ENCODE results near the gene P2RY8. TPM values are rescaled to one million over a fixed set of nuclear protein-coding genes. Genes with fewer than 3 reads are reported as not detected.

Gene P2RY8, protein sequence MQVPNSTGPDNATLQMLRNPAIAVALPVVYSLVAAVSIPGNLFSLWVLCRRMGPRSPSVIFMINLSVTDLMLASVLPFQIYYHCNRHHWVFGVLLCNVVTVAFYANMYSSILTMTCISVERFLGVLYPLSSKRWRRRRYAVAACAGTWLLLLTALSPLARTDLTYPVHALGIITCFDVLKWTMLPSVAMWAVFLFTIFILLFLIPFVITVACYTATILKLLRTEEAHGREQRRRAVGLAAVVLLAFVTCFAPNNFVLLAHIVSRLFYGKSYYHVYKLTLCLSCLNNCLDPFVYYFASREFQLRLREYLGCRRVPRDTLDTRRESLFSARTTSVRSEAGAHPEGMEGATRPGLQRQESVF
- not detected in 2 replicates for total RNA-seq

DNA sequence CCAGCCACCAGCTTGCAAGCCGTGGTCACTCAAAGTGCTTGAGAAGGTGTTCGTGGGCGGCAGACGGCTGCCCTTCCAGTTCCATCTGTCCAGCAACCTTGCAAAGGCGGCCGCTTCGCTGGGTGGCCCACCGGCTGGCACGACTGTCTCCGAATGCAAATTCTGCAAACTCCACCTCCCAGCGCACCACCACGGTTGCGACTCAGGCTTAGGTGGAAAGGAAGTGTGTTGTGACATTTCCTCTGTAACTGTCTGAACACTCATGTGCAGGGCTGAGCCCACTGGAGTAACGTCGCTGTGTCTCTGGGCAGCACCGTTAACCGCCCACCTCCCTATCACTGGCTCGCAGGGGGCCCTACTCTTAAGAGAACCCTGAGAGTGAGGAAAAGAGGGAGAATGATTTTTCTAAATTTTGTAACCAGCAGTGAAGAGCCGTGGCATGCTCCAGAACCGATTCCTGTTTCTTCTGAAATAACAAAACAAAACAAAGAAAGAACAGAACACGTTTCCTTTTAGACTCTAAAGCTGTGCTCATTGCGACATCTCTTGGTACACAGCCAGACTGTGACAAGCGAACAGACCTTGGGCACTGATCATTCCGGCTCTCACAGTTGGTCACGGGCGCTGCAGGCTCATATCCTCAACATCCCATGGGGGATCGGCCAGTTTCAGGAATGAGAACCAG is at the start of gene P2RY8:
P2RY8 (minus strand) TSS at position 155 of the 685 bp plus-strand sequence. CDS start 70,627 bp downstream, outside the sequence.
- FAIRE-seq (no peak), DNase-seq (ENCODE audit: low read depth) (peak; percentile 1)

DNA sequence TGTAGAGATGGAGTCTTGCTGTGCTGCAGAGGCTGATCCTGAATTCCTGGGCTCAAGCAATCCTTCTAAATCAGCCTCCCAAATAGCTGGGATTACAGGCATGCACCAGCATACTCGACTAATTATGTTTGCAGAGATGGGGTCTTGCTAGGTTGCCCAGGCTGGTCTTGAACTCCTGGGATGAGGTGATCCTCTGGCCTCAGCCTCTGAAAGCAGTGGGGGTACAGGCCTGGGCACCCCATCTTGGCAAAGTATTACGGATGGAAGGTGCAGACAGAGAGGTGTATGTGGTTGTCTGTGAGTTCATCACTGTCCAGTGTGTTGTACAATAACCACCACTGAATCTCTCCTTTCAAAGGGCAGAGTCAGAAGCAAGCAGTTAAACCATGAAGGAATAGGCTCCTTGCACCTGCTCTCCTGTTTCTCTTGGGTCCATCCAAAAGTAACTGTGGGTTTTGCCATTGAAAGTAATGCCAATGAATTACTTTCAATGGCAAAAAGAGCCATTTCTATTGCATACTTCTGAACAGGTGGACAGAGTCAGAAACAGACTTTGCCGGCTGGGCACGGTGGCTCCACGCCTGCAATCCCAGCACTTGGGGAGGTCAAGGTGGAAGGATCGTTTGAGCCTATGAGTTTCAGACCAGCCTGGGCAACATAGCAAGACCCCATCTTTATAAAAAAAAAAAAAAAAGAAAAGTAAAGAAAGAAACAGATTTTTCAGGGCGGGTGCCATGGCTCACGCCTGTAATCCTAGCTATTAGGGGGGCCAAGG is 47.4 kb upstream of the P2RY8 start:
- FAIRE-seq (no peak), DNase-seq (ENCODE audit: low read depth) (no peak)
- no peaks in the 10 kb centered on the region for H3K27me3 ChIP-seq (ENCODE audit: control insufficient read depth, insufficient read depth, low read length)
- H3K36me3 ChIP-seq (ENCODE audit: control insufficient read depth, insufficient read depth, low read length) = no peaks in the 10 kb centered on the region
- TF ChIP-seq, protein P1, sequence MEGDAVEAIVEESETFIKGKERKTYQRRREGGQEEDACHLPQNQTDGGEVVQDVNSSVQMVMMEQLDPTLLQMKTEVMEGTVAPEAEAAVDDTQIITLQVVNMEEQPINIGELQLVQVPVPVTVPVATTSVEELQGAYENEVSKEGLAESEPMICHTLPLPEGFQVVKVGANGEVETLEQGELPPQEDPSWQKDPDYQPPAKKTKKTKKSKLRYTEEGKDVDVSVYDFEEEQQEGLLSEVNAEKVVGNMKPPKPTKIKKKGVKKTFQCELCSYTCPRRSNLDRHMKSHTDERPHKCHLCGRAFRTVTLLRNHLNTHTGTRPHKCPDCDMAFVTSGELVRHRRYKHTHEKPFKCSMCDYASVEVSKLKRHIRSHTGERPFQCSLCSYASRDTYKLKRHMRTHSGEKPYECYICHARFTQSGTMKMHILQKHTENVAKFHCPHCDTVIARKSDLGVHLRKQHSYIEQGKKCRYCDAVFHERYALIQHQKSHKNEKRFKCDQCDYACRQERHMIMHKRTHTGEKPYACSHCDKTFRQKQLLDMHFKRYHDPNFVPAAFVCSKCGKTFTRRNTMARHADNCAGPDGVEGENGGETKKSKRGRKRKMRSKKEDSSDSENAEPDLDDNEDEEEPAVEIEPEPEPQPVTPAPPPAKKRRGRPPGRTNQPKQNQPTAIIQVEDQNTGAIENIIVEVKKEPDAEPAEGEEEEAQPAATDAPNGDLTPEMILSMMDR (IDR thresholded peaks at IDR 0.05; ENCODE audit: insufficient read depth, low read length, severe bottlenecking) = no peak
- H3K4me3 ChIP-seq (ENCODE audit: low read depth, low read length) = no peak overlapping the region

More for the DNA sequence above, at the start of gene P2RY8:
- no peaks in the 10 kb centered on the region for H3K36me3 ChIP-seq (ENCODE audit: control insufficient read depth, insufficient read depth, low read length)
- TF ChIP-seq, protein P1 (IDR thresholded peaks at IDR 0.05; ENCODE audit: insufficient read depth, low read length, severe bottlenecking) = no peak
- no peak within 1 kb of the TSS for H3K4me3 ChIP-seq (ENCODE audit: low read depth, low read length)
- no peaks in the 10 kb centered on the region for H3K27me3 ChIP-seq (ENCODE audit: control insufficient read depth, insufficient read depth, low read length)

DNA sequence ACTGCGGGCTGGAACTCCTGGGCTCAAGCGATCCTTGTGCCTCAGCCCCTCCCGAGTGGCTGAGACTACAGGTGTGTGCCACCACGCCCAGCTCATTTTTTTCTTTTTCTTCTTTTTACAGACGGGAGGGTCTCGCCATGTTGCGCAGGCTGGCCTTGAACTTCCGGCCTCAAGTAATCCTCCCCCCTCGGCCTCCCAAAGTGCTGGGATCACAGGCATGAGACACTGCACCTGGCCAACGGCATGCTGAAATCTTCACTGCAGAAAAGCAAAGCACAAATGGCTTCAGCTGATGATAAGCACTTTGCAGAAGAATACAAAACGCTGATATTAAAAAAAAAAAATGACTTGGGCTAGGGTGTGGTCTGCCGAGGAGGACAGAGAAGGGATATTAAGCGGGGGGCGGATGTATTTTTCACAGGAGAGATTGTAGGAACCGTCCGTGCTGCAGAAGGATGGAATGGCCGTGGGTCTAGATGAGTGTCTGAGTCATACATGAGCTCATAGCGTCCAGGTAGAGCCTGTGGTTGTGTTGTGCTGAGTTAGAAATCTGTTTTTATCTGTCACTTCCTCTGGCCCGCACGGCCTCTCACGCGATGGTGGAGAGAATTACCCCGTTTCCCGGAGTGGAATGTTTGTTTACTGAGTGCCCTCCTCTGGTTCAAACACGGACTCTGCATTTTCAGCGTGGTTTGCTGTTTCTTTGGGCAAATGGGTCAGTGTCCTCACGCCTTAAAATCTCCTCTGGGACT is 45.9 kb upstream of the P2RY8 start:
- peak; percentile 70 for DNase-seq (ENCODE audit: low read depth)
- TF ChIP-seq, protein P1 (IDR thresholded peaks at IDR 0.05; ENCODE audit: insufficient read depth, low read length, severe bottlenecking) = no peak
- Histone ChIP-seq H3K4me3 (ENCODE audit: low read depth, low read length) (no peak overlapping the region), H3K36me3 (ENCODE audit: control insufficient read depth, insufficient read depth, low read length) (no peaks in the 10 kb centered on the region), H3K27me3 (ENCODE audit: control insufficient read depth, insufficient read depth, low read length) (no peaks in the 10 kb centered on the region)
- no peak for FAIRE-seq

DNA sequence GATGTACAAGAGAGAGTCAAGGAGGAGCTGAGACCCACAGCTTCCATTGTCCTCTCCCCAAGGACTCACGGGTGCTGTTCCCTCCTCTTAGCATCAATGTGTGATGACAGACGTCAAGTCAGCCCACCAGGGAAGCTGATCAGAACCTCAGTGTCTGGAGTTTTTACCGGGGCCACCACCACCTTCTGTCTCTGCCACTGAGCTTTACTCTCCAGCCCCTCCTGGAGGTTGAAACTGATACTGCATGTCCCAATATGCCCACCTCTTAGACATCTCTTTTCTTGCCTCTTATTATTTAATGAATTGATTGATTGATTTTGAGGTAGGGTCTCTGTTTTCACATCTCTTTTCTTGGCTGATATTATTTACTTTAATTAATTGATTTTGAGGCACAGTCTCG is 44.1 kb upstream of the P2RY8 start:
- Histone ChIP-seq H3K4me3 (ENCODE audit: low read depth, low read length) (no peak overlapping the region), H3K27me3 (ENCODE audit: control insufficient read depth, insufficient read depth, low read length) (no peaks in the 10 kb centered on the region), H3K36me3 (ENCODE audit: control insufficient read depth, insufficient read depth, low read length) (no peaks in the 10 kb centered on the region)
- TF ChIP-seq, protein P1 (IDR thresholded peaks at IDR 0.05; ENCODE audit: insufficient read depth, low read length, severe bottlenecking) = peak; percentile 50
- DNase-seq (ENCODE audit: low read depth) (peak; percentile 12), FAIRE-seq (no peak)

DNA sequence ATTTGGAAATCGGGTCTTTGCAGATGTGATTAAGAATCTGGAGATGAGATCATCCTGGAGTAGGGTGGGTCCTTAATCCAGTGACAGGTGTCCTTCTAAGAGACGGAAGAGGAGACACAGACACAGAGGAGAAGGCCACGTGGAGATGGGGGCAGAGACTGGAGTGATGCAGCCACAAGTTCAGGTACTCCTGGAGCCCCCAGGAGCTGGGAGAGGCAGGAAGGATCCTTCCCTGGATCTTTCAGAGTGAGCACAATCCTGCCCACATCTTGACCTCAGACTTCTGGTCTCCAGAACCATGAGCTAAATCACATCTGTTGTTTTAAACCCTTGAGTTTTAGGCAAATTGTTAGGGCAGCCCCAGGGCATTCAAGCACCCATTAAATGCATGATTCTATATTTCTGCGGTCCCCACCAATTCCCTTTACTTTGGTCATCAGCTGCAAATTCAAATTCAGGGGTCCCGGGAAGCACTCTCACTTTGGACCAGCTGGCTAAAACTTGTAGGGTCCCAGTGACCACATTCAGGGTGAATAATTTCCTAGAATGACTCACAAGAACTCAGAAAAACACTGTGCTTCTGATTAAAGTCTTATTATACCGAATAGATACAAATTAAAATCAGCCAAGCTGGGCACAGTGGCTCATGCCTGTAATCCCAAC is 41.7 kb upstream of the P2RY8 start:
- no peak for DNase-seq (ENCODE audit: low read depth)
- no peak for FAIRE-seq
- TF ChIP-seq, protein P1 (IDR thresholded peaks at IDR 0.05; ENCODE audit: insufficient read depth, low read length, severe bottlenecking) = no peak
- Histone ChIP-seq H3K4me3 (ENCODE audit: low read depth, low read length) (no peak overlapping the region), H3K27me3 (ENCODE audit: control insufficient read depth, insufficient read depth, low read length) (no peaks in the 10 kb centered on the region), H3K36me3 (ENCODE audit: control insufficient read depth, insufficient read depth, low read length) (no peaks in the 10 kb centered on the region)
